Uterus (tissue), 4 donors: Measurements from ENCODE around the gene CCDC134. TPM values are rescaled to one million over a fixed set of nuclear protein-coding genes. Genes with fewer than 3 reads are reported as not detected.
A peak's percentile ranks its signal among the peaks of the same experiment; 100 is the strongest.

ENCODE experiments used
- DNase-seq, 2 donors: peaks; one replicate each; pipeline ENCODE4 v3.0.0-alpha.2; 2019 to 2020
- H3K27ac ChIP-seq, 2 donors: fragments of 200-600 bp; sonication (generic); 1 replicate in 1 of 2; 2 replicates in 1 of 2; pipeline ENCODE4 v1.5.1; 2016 to 2018
- H3K27me3 ChIP-seq, 2 donors: fragments of 200-600 bp; sonication (generic); one replicate each; pipeline ENCODE4 v1.5.1; 2018 to 2019; ENCODE audit warnings: control low read depth in 1 of 2
- H3K36me3 ChIP-seq, 2 donors: fragments of 200-600 bp; sonication (generic); one replicate each; pipeline ENCODE4 v1.5.1; 2019; ENCODE audit warnings: control low read depth in 1 of 2
- H3K4me1 ChIP-seq, 2 donors: fragments of 200-600 bp; sonication (generic); one replicate each; pipeline ENCODE4 v1.5.1; 2018 to 2019; ENCODE audit warnings: control low read depth in 1 of 2
- H3K4me3 ChIP-seq, 2 donors: fragments of 200-600 bp; sonication (generic); 1 replicate in 1 of 2; 2 replicates in 1 of 2; pipeline ENCODE4 v1.5.1; 2018 to 2019; ENCODE audit warnings: mild to moderate bottlenecking in 1 of 2
- H3K9me3 ChIP-seq, 2 donors: fragments of 200-600 bp; sonication (generic); one replicate each; pipeline ENCODE4 v1.5.1; 2019; ENCODE audit warnings: control low read depth in 1 of 2
- CTCF ChIP-seq, 4 experiments: fragments of 200-600 bp in 2 of 4; fragments of 450-650 bp in 2 of 4; sonication (generic) in 2 of 4; IDR thresholded peaks; one replicate each; pipeline ENCODE4 v1.5.1; 2016 to 2019; ENCODE audit warnings: antibody characterized with exemption in 4 of 4, mild to moderate bottlenecking in 2 of 4, moderate library complexity in 1 of 4
- POLR2A ChIP-seq, 2 donors: fragments of 450-650 bp; IDR thresholded peaks; one replicate each; pipeline ENCODE4 v1.6.1; 2016; ENCODE audit warnings: antibody characterized with exemption in 2 of 2, mild to moderate bottlenecking in 1 of 2, moderate library complexity in 1 of 2
- intact Hi-C: fragments of 100-400 bp; cut with DNase I; formaldehyde crosslinking; loops from one replicate; pipeline ENCODE4 v1.15.1; 2023; ENCODE audit warnings: low total_unique reads
- total RNA-seq, 4 donors: library from RNA; depleted of rRNA in 3 of 4; stranded (reverse); fragments of >200 nt in 3 of 4; gene quantifications; one replicate each; pipeline versions ENCODE4 v1.1.0 to v1.2.4, GENCODE V29; 2014 to 2023
- donor health status: DM: yes; HTN: yes; CAD: no.

CCDC134 gene
- total RNA-seq, 4 donors from 2014 or later: 4.1 to 24.3 (median 11.0) TPM

- Histone ChIP-seq H3K36me3 (no peaks in the 10 kb centered on the region), H3K4me3 (no peak overlapping the region), H3K9me3 (no peaks in the 10 kb centered on the region), H3K4me1 (no peaks in the 10 kb centered on the region), H3K27me3 (no peaks in the 10 kb centered on the region), H3K27ac (no peak overlapping the region)
- no peak for DNase-seq
- intact Hi-C loops: no loop called here
- TF ChIP-seq CTCF (IDR thresholded peaks at IDR 0.05): no peak
- TF ChIP-seq POLR2A (IDR thresholded peaks at IDR 0.05): no peak
Observed at GRCh38 chr22:41782751-41783150, 17.7 kb upstream of the CCDC134 start.

- no peak for DNase-seq
- Histone ChIP-seq H3K36me3 (no peaks in the 10 kb centered on the region), H3K4me1 (no peaks in the 10 kb centered on the region), H3K27me3 (no peaks in the 10 kb centered on the region), H3K9me3 (no peaks in the 10 kb centered on the region), H3K27ac (no peak overlapping the region), H3K4me3 (no peak overlapping the region)
- intact Hi-C loops: no loop called here
- TF ChIP-seq POLR2A (IDR thresholded peaks at IDR 0.05) (no peak), CTCF (IDR thresholded peaks at IDR 0.05) (no peak)
Observed at GRCh38 chr22:41787331-41787730, 13.1 kb upstream of the CCDC134 start.

- Histone ChIP-seq H3K36me3 (no peaks in the 10 kb centered on the region), H3K27me3 (no peaks in the 10 kb centered on the region), H3K4me1 (no peaks in the 10 kb centered on the region), H3K27ac (no peak overlapping the region), H3K4me3 (no peak overlapping the region), H3K9me3 (no peaks in the 10 kb centered on the region)
- no peak for DNase-seq
- intact Hi-C loops: no loop called here
- TF ChIP-seq POLR2A (IDR thresholded peaks at IDR 0.05): no peak
- TF ChIP-seq CTCF (IDR thresholded peaks at IDR 0.05): no peak
Observed at GRCh38 chr22:41793871-41794270, 6.6 kb upstream of the CCDC134 start.

- no peak for DNase-seq
- Histone ChIP-seq H3K36me3 (no peaks in the 10 kb centered on the region), H3K27ac (no peak overlapping the region), H3K27me3 (no peaks in the 10 kb centered on the region), H3K4me1 (no peaks in the 10 kb centered on the region), H3K4me3 (no peak overlapping the region), H3K9me3 (no peaks in the 10 kb centered on the region)
- intact Hi-C loops: no loop called here
- TF ChIP-seq CTCF (IDR thresholded peaks at IDR 0.05) (no peak), POLR2A (IDR thresholded peaks at IDR 0.05) (no peak)
Observed at GRCh38 chr22:41798736-41799135, 1.7 kb upstream of the CCDC134 start.

- peak; percentile 26 to 44 for DNase-seq
- TF ChIP-seq POLR2A (IDR thresholded peaks at IDR 0.05): no peak
Observed at GRCh38 chr22:41799486-41800347, 762 bp upstream of the CCDC134 start.

More at GRCh38 chr22:41799486-41800347, 762 bp upstream of the CCDC134 start:
- no peaks in the 10 kb centered on the region for H3K36me3 ChIP-seq
- no peaks in the 10 kb centered on the region for H3K9me3 ChIP-seq
- no peaks in the 10 kb centered on the region for H3K4me1 ChIP-seq
- intact Hi-C loops: no loop called here
- H3K4me3 ChIP-seq: peak overlapping the region; percentile 84
- H3K27me3 ChIP-seq: no peaks in the 10 kb centered on the region
- peak overlapping the region; percentile 85 to 89 for H3K27ac ChIP-seq
